Loucy (cell line): ENCODE data around the gene ALCAM.

ENCODE experiments used
- H2AFZ ChIP-seq: fragments of 200-600 bp; sonication (generic); 2 replicates; pipeline ENCODE4 v1.6.0; 2016; ENCODE audit warnings: antibody characterized with exemption, mild to moderate bottlenecking, low read length, moderate library complexity
- H3F3A ChIP-seq: fragments of 200-600 bp; 2 replicates; pipeline ENCODE4 v1.6.0; 2016; ENCODE audit warnings: antibody characterized with exemption, low read depth, mild to moderate bottlenecking
- H3K27me3 ChIP-seq: fragments of 200-600 bp; sonication (generic); 2 replicates; pipeline ENCODE4 v1.6.1; 2014; ENCODE audit warnings: low read length, mild to moderate bottlenecking; ENCODE audit not compliant: insufficient read depth, poor library complexity, severe bottlenecking
- H3K36me3 ChIP-seq: fragments of 200-600 bp; sonication (generic); 2 replicates; pipeline ENCODE4 v1.6.1; 2016; ENCODE audit warnings: low read length; ENCODE audit not compliant: insufficient read depth
- H3K4me1 ChIP-seq: fragments of 200-600 bp; sonication (generic); 2 replicates; pipeline ENCODE4 v1.5.1; 2014; ENCODE audit warnings: low read length, mild to moderate bottlenecking; ENCODE audit not compliant: insufficient read depth, poor library complexity, severe bottlenecking
- H3K4me2 ChIP-seq: fragments of 200-600 bp; sonication (generic); 2 replicates; pipeline ENCODE4 v1.6.0; 2014; ENCODE audit warnings: antibody characterized with exemption, low read length, low read depth, mild to moderate bottlenecking; ENCODE audit not compliant: poor library complexity, severe bottlenecking
- H3K4me3 ChIP-seq: fragments of 200-600 bp; sonication (generic); 2 replicates; pipeline ENCODE4 v1.5.1; 2014; ENCODE audit warnings: low read length, mild to moderate bottlenecking, mixed read lengths; ENCODE audit not compliant: poor library complexity, severe bottlenecking
- H3K79me2 ChIP-seq: fragments of 200-600 bp; sonication (generic); 2 replicates; pipeline ENCODE4 v1.6.1; 2014; ENCODE audit warnings: low read length; ENCODE audit not compliant: insufficient read depth
- H3K9ac ChIP-seq: fragments of 200-600 bp; sonication (generic); 2 replicates; pipeline ENCODE4 v1.6.0; 2014; ENCODE audit warnings: mild to moderate bottlenecking, low read depth, low read length, moderate library complexity; ENCODE audit not compliant: poor library complexity, severe bottlenecking
- H3K9me2 ChIP-seq: fragments of 200-600 bp; sonication (generic); replicated peaks from 2 replicates; pipeline ENCODE4 v1.6.1; 2016; ENCODE audit warnings: low read depth, low read length, mixed read lengths
- H3K9me3 ChIP-seq: fragments of 200-600 bp; sonication (generic); 2 replicates; pipeline ENCODE4 v1.6.1; 2014; ENCODE audit warnings: mild to moderate bottlenecking, antibody characterized with exemption, low read length, low read depth; ENCODE audit not compliant: insufficient read depth
- H4K20me1 ChIP-seq: fragments of 200-600 bp; sonication (generic); 2 replicates; pipeline ENCODE4 v1.6.0; 2014; ENCODE audit warnings: antibody characterized with exemption, low read length, mild to moderate bottlenecking; ENCODE audit not compliant: insufficient read depth, poor library complexity, severe bottlenecking
- CTCF ChIP-seq: fragments of 200-600 bp; sonication (generic); conservative IDR thresholded peaks from 2 replicates; pipeline ENCODE4 v1.5.1; 2014; ENCODE audit warnings: mild to moderate bottlenecking, antibody characterized with exemption, low read length
- EZH2phosphoT487 ChIP-seq: fragments of 200-600 bp; IDR thresholded peaks from 2 replicates; pipeline ENCODE4 v1.6.1; 2018; ENCODE audit warnings: antibody characterized with exemption, mild to moderate bottlenecking, moderate library complexity, borderline replicate concordance

Gene ALCAM

DNA sequence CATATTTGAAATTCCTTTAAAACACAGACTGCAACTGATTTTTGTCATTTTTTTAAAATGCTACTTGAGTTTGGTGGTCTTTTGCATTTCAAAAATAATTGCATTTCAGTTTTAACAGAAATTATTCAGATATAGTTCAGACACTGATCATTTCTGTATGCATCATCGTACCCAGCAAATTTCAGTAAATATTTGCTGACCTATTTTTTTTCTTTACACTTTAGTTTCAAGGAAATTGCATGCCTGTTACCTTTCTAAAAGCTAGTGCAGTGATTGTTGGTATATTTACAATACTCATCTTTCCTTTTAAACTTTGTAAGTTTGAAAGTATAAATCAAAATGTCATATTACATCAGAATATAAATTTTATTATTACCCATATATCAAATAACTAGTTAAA lies 32.4 kb downstream of the ALCAM start:
- Histone ChIP-seq H2AFZ (no peak overlapping the region), H4K20me1 (no peaks in the 10 kb centered on the region), H3K9ac (no peak overlapping the region), H3K4me1 (no peaks in the 10 kb centered on the region), H3K9me3 (no peaks in the 10 kb centered on the region), H3K4me3 (no peak overlapping the region), H3K4me2 (no peak overlapping the region), H3K36me3 (no peaks in the 10 kb centered on the region), H3K79me2 (no peaks in the 10 kb centered on the region), H3F3A (no peaks in the 10 kb centered on the region), H3K27me3 (no peaks in the 10 kb centered on the region), H3K9me2 (no peaks in the 10 kb centered on the region)
- TF ChIP-seq CTCF (no peak), EZH2phosphoT487 (no peak)

DNA sequence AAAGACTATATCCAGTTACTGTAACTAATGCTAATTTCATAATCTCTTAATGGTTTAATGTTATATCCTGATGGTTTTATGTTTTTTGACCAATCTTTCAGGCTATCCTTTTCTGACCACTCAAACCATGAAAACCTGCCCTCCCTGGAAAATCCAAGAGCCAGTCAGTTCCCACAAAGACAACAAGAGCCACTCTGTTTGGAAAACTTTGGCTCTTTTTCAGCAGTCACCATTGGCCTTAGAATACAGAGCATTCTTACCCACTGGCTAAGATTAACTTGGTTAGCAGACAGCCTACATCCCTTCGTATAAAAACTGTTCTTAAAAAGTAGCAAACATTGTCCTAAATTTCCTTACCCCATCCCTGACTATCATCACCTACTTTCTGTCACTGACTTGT lies 32.9 kb downstream of the ALCAM start:
- Histone ChIP-seq H3K9me3 (no peaks in the 10 kb centered on the region), H3K79me2 (no peaks in the 10 kb centered on the region), H3F3A (no peaks in the 10 kb centered on the region), H3K36me3 (no peaks in the 10 kb centered on the region), H2AFZ (no peak overlapping the region), H3K4me3 (no peak overlapping the region), H3K27me3 (no peaks in the 10 kb centered on the region), H3K4me2 (no peak overlapping the region), H3K4me1 (no peaks in the 10 kb centered on the region), H3K9ac (no peak overlapping the region), H3K9me2 (no peaks in the 10 kb centered on the region), H4K20me1 (no peaks in the 10 kb centered on the region)
- TF ChIP-seq CTCF = no peak
- no peak for TF ChIP-seq EZH2phosphoT487

GRCh38 chr3:105401254-105401653 lies 34.5 kb downstream of the ALCAM start:
- no peaks in the 10 kb centered on the region for H3K79me2 ChIP-seq

More at GRCh38 chr3:105401254-105401653, 34.5 kb downstream of the ALCAM start:
- Histone ChIP-seq H3K9ac (no peak overlapping the region), H4K20me1 (no peaks in the 10 kb centered on the region), H3K9me3 (no peaks in the 10 kb centered on the region), H3K4me2 (no peak overlapping the region), H3K4me1 (no peaks in the 10 kb centered on the region), H2AFZ (no peak overlapping the region), H3F3A (no peaks in the 10 kb centered on the region), H3K27me3 (no peaks in the 10 kb centered on the region), H3K36me3 (no peaks in the 10 kb centered on the region), H3K9me2 (no peaks in the 10 kb centered on the region), H3K4me3 (no peak overlapping the region)
- TF ChIP-seq CTCF (no peak), EZH2phosphoT487 (no peak)
